ENCODE data around the gene REXO5. TPM values are rescaled to one million over a fixed set of nuclear protein-coding genes. Genes with fewer than 3 reads are reported as not detected.

Gene REXO5
- polyA plus RNA-seq, 1 experiment: 2.6 TPM

- ChIA-PET CTCF (no interaction called here), POLR2A (no interaction called here)
- Histone ChIP-seq H3K27me3 (ENCODE audit: control insufficient read depth, insufficient read depth, low read length) (no peaks in the 10 kb centered on the region), H3K4me3 (ENCODE audit: low read depth, low read length) (no peak overlapping the region), H3K9me3 (ENCODE audit: control insufficient read depth, insufficient read depth, low read length) (no peaks in the 10 kb centered on the region), H3K27ac (ENCODE audit: low read depth, low read length) (no peak overlapping the region)
- DNase-seq (ENCODE audit: low read depth, low spot score): no peak
- no peak for TF ChIP-seq CTCF (IDR thresholded peaks at IDR 0.05; ENCODE audit: low read depth, low read length)
Observed at GRCh38 chr16:20821682-20822081, 15.4 kb downstream of the REXO5 start.

- no peaks in the 10 kb centered on the region for H3K27me3 ChIP-seq (ENCODE audit: control insufficient read depth, insufficient read depth, low read length)
- ChIA-PET POLR2A (no interaction called here), CTCF (no interaction called here)
- no peak for DNase-seq (ENCODE audit: low read depth, low spot score)
- H3K9me3 ChIP-seq (ENCODE audit: control insufficient read depth, insufficient read depth, low read length): no peaks in the 10 kb centered on the region
- no peak overlapping the region for H3K27ac ChIP-seq (ENCODE audit: low read depth, low read length)
- H3K4me3 ChIP-seq (ENCODE audit: low read depth, low read length): no peak overlapping the region
- TF ChIP-seq CTCF (IDR thresholded peaks at IDR 0.05; ENCODE audit: low read depth, low read length): no peak
Observed at GRCh38 chr16:20822521-20823325, 16.4 kb downstream of the REXO5 start.

- CTCF ChIA-PET: interaction anchor here (1.3 kb wide), 1 partner anchor 19 kb away, joined by 3 read pairs; no protein-coding TSS in a partner anchor
- DNase-seq (ENCODE audit: low read depth, low spot score): no peak
- POLR2A ChIA-PET: no interaction called here
- Histone ChIP-seq H3K27me3 (ENCODE audit: control insufficient read depth, insufficient read depth, low read length) (no peaks in the 10 kb centered on the region), H3K4me3 (ENCODE audit: low read depth, low read length) (no peak overlapping the region), H3K27ac (ENCODE audit: low read depth, low read length) (no peak overlapping the region), H3K9me3 (ENCODE audit: control insufficient read depth, insufficient read depth, low read length) (no peaks in the 10 kb centered on the region)
- no peak for TF ChIP-seq CTCF (IDR thresholded peaks at IDR 0.05; ENCODE audit: low read depth, low read length)
Observed at GRCh38 chr16:20826039-20826566, 19.8 kb downstream of the REXO5 start.

GRCh38 chr16:20829536-20829935 is 23.2 kb downstream of the REXO5 start:
- no peak overlapping the region for H3K4me3 ChIP-seq (ENCODE audit: low read depth, low read length)
- no peak for TF ChIP-seq CTCF (IDR thresholded peaks at IDR 0.05; ENCODE audit: low read depth, low read length)
- ChIA-PET POLR2A (no interaction called here), CTCF (interaction anchor here (1.0 kb wide), 1 partner anchor 23 kb away, joined by 4 read pairs; no protein-coding TSS in a partner anchor)
- DNase-seq (ENCODE audit: low read depth, low spot score): no peak
- no peak overlapping the region for H3K27ac ChIP-seq (ENCODE audit: low read depth, low read length)
- H3K9me3 ChIP-seq (ENCODE audit: control insufficient read depth, insufficient read depth, low read length): no peaks in the 10 kb centered on the region
- H3K27me3 ChIP-seq (ENCODE audit: control insufficient read depth, insufficient read depth, low read length): no peaks in the 10 kb centered on the region

GRCh38 chr16:20830372-20830771 is 24.0 kb downstream of the REXO5 start:
- no peaks in the 10 kb centered on the region for H3K27me3 ChIP-seq (ENCODE audit: control insufficient read depth, insufficient read depth, low read length)
- ChIA-PET POLR2A (no interaction called here), CTCF (interaction anchor here (1.0 kb wide), 1 partner anchor 23 kb away, joined by 4 read pairs; no protein-coding TSS in a partner anchor)
- no peak overlapping the region for H3K4me3 ChIP-seq (ENCODE audit: low read depth, low read length)
- no peaks in the 10 kb centered on the region for H3K9me3 ChIP-seq (ENCODE audit: control insufficient read depth, insufficient read depth, low read length)
- TF ChIP-seq CTCF (IDR thresholded peaks at IDR 0.05; ENCODE audit: low read depth, low read length): no peak
- H3K27ac ChIP-seq (ENCODE audit: low read depth, low read length): no peak overlapping the region
- DNase-seq (ENCODE audit: low read depth, low spot score): no peak

Data from AG04450 (cell line).